WTC11 (cell line): ENCODE results near the gene OTOG. TPM values are rescaled to one million over a fixed set of nuclear protein-coding genes. Genes with fewer than 3 reads are reported as not detected.

ENCODE experiments used
- ATAC-seq: fragments of 200-7000 bp; cut with Tn5 transposase; 2 replicates; pipeline ENCODE4 v1.10.0; 2021; ENCODE audit warnings: mild to moderate bottlenecking, moderate library complexity
- CTCF ChIA-PET: fragments of 300-600 bp; sonication (Branson Sonifier 250); formaldehyde crosslinking; loops from one replicate; lab custom pipeline; 2021; ENCODE audit warnings: antibody characterized with exemption; lab: Charles Lee
- POLR2A ChIA-PET: fragments of 350-600 bp; sonication (Branson Sonifier 250); formaldehyde crosslinking; loops from one replicate; lab custom pipeline; 2021; ENCODE audit warnings: antibody characterized with exemption; lab: Charles Lee
- DNase-seq: peaks from one replicate; pipeline ENCODE4 v3.0.0; 2021; ENCODE audit warnings: low spot score
- H3K27ac Mint-ChIP-seq: 2 replicates; pipeline ENCODE4 v1.8.0; 2021; ENCODE audit warnings: mixed read lengths
- H3K27me3 Mint-ChIP-seq: 2 replicates; pipeline ENCODE4 v1.8.0; 2021; ENCODE audit warnings: low read depth, mild to moderate bottlenecking, moderate library complexity, mixed read lengths
- H3K36me3 Mint-ChIP-seq: 2 replicates; pipeline ENCODE4 v1.8.0; 2021; ENCODE audit warnings: mixed read lengths
- H3K4me1 Mint-ChIP-seq: 2 replicates; pipeline ENCODE4 v1.8.0; 2022; ENCODE audit warnings: mixed read lengths
- H3K4me3 Mint-ChIP-seq: 2 replicates; pipeline ENCODE4 v1.8.0; 2021; ENCODE audit warnings: mild to moderate bottlenecking, moderate library complexity, mixed read lengths
- H3K9me3 Mint-ChIP-seq: 2 replicates; pipeline ENCODE4 v1.8.0; 2021; ENCODE audit warnings: mixed read lengths
- CDX4 ChIP-seq: fragments of 250-450 bp; sonication (Bioruptor Pico); IDR thresholded peaks from 2 replicates; pipeline ENCODE4 v1.9.0; 2021; ENCODE audit warnings: moderate library complexity, mild to moderate bottlenecking, inconsistent platforms, borderline replicate concordance
- CREB1 ChIP-seq: sonication (generic); formaldehyde crosslinking; IDR thresholded peaks from 2 replicates; pipeline ENCODE4 v1.8.0; 2023; ENCODE audit warnings: mild to moderate bottlenecking, missing genetic modification reagents
- CREM ChIP-seq: sonication (generic); formaldehyde crosslinking; IDR thresholded peaks from 2 replicates; pipeline ENCODE4 v1.8.1; 2022; ENCODE audit warnings: mild to moderate bottlenecking, missing genetic modification reagents, moderate library complexity
- HMGA2 ChIP-seq: fragments of 250-450 bp; sonication (Bioruptor Pico); IDR thresholded peaks from 2 replicates; pipeline ENCODE4 v1.4.0; 2021; ENCODE audit warnings: mild to moderate bottlenecking, moderate library complexity
- JUN ChIP-seq: sonication (generic); formaldehyde crosslinking; IDR thresholded peaks from 2 replicates; pipeline ENCODE4 v1.8.0; 2023; ENCODE audit warnings: mild to moderate bottlenecking, missing genetic modification reagents
- NR1H2 ChIP-seq: sonication (generic); formaldehyde crosslinking; IDR thresholded peaks from 2 replicates; pipeline ENCODE4 v1.9.0; 2021; ENCODE audit warnings: mild to moderate bottlenecking, moderate library complexity, missing genetic modification reagents
- PRRX2 ChIP-seq: fragments of 250-450 bp; sonication (Bioruptor Pico); IDR thresholded peaks from 2 replicates; pipeline ENCODE4 v1.8.0; 2021; ENCODE audit warnings: mild to moderate bottlenecking
- TP53 ChIP-seq: sonication (generic); formaldehyde crosslinking; IDR thresholded peaks from 2 replicates; pipeline ENCODE4 v1.8.1; 2023; ENCODE audit warnings: mild to moderate bottlenecking, missing genetic modification reagents
- ZBTB21 ChIP-seq: sonication (generic); formaldehyde crosslinking; IDR thresholded peaks from 2 replicates; pipeline ENCODE4 v1.8.1; 2023; ENCODE audit warnings: mild to moderate bottlenecking, missing genetic modification reagents, borderline replicate concordance
- ZNF121 ChIP-seq: sonication (generic); formaldehyde crosslinking; IDR thresholded peaks from 2 replicates; pipeline ENCODE4 v1.8.0; 2023; ENCODE audit warnings: missing genetic modification reagents
- ZNF138 ChIP-seq: sonication (generic); formaldehyde crosslinking; conservative IDR thresholded peaks from 2 replicates; pipeline ENCODE4 v1.8.1; 2022; ENCODE audit warnings: mild to moderate bottlenecking, moderate library complexity, missing genetic modification reagents
- ZNF263 ChIP-seq: sonication (generic); formaldehyde crosslinking; IDR thresholded peaks from 2 replicates; pipeline ENCODE4 v1.8.1; 2022; ENCODE audit warnings: low read depth, mild to moderate bottlenecking, moderate library complexity, missing genetic modification reagents
- ZNF396 ChIP-seq: fragments of 250-450 bp; sonication (Bioruptor Pico); IDR thresholded peaks from 2 replicates; pipeline ENCODE4 v1.8.0; 2021; ENCODE audit warnings: mild to moderate bottlenecking, moderate library complexity, borderline replicate concordance
- ZNF416 ChIP-seq: fragments of 250-450 bp; sonication (Bioruptor Pico); IDR thresholded peaks from 2 replicates; pipeline ENCODE4 v1.9.0; 2021; ENCODE audit warnings: mild to moderate bottlenecking, inconsistent platforms
- ZNF423 ChIP-seq: fragments of 250-450 bp; sonication (Bioruptor Pico); IDR thresholded peaks from 2 replicates; pipeline ENCODE4 v2.1.2; 2022; ENCODE audit warnings: mild to moderate bottlenecking, moderate library complexity
- total RNA-seq: library from RNA; stranded (reverse); gene quantifications from 3 replicates; pipeline ENCODE4 v1.2.3, GENCODE V29; 2021
- TF ChIP-seq, protein P1 (sequence below): fragments of 250-450 bp; sonication (Bioruptor Pico); IDR thresholded peaks from 2 replicates; pipeline ENCODE4 v1.9.0; 2021; ENCODE audit warnings: mild to moderate bottlenecking
- TF ChIP-seq, protein P2 (sequence below): fragments of 250-450 bp; sonication (Bioruptor Pico); IDR thresholded peaks from 2 replicates; pipeline ENCODE4 v1.9.0; 2021; ENCODE audit warnings: mild to moderate bottlenecking
- TF ChIP-seq, protein P3 (sequence below): sonication (generic); formaldehyde crosslinking; IDR thresholded peaks from 2 replicates; pipeline ENCODE4 v1.8.0; 2022; ENCODE audit warnings: mild to moderate bottlenecking, missing genetic modification reagents

OTOG gene
- total RNA-seq, 1 experiment from 2014 or later, result 1.4 TPM

DNA sequence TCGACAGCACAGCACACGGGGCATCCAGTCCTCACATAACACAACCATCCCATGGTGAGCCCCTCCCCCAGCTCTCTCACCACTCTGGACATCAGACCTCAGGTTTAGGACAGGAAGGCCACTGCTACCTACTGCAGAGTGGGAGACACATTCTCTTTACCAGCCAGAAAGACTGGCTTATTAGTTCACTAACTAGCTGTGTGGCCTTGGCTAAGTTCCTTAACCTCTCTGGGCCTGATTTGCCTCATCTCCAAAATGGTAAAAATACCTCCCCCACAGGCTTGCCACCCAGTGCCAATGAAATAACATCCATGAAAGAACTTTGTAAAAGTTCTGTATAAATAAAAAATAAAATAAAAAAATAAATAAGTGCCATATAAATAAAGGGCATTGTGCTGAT lies 35.0 kb upstream of the OTOG start:
- TF ChIP-seq, protein P1, sequence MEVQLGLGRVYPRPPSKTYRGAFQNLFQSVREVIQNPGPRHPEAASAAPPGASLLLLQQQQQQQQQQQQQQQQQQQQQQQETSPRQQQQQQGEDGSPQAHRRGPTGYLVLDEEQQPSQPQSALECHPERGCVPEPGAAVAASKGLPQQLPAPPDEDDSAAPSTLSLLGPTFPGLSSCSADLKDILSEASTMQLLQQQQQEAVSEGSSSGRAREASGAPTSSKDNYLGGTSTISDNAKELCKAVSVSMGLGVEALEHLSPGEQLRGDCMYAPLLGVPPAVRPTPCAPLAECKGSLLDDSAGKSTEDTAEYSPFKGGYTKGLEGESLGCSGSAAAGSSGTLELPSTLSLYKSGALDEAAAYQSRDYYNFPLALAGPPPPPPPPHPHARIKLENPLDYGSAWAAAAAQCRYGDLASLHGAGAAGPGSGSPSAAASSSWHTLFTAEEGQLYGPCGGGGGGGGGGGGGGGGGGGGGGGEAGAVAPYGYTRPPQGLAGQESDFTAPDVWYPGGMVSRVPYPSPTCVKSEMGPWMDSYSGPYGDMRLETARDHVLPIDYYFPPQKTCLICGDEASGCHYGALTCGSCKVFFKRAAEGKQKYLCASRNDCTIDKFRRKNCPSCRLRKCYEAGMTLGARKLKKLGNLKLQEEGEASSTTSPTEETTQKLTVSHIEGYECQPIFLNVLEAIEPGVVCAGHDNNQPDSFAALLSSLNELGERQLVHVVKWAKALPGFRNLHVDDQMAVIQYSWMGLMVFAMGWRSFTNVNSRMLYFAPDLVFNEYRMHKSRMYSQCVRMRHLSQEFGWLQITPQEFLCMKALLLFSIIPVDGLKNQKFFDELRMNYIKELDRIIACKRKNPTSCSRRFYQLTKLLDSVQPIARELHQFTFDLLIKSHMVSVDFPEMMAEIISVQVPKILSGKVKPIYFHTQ (CRISPR knock-in tag), result no peak
- TF ChIP-seq ZNF396 (CRISPR knock-in tag), result no peak
- no peak for TF ChIP-seq ZNF263 (CRISPR knock-in tag)
- no peak overlapping the region for H3K4me3 Mint-ChIP-seq
- no peaks in the 10 kb centered on the region; the same call in 1 of the 2 replicates for H3K27me3 Mint-ChIP-seq
- no peak for ATAC-seq
- DNase-seq, result no peak
- no peaks in the 10 kb centered on the region for H3K36me3 Mint-ChIP-seq
- no peak overlapping the region for H3K27ac Mint-ChIP-seq
- POLR2A ChIA-PET, result interaction anchor here (0.5 kb wide), 1 partner anchor 123 kb away, joined by 3 read pairs; no protein-coding TSS in a partner anchor
- CTCF ChIA-PET, result interaction anchor here (0.6 to 13.3 kb wide), 7 partner anchors 8 to 128 kb away, joined by 3 to 120 read pairs (median 5); partner anchors contain the start of gene KCNJ11
- H3K9me3 Mint-ChIP-seq, result no peaks in the 10 kb centered on the region
- peaks cover 7% of the 10 kb centered on the region for H3K4me1 Mint-ChIP-seq

DNA sequence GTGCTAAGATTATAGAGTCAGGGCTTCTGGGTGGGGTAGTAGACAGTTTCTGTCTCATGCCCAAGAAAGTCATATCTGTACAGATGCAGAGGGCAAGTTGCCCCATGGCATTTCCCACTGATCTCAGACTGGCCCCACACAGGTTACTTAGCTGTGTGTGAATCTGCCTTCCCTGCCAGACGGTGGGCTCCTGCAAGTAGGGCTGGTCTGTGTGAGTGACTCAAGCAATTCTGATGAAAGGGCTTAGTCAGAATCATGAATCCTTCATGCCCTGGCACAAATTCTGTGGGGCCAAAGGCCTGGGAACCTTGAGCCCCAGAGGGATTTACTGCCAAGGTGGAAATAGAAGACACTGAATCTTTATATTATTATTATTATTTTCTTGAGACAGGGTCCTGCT lies 33.2 kb upstream of the OTOG start:
- POLR2A ChIA-PET, result interaction anchor here (0.6 kb wide), 1 partner anchor 10 kb away, joined by 3 read pairs; no protein-coding TSS in a partner anchor
- no peak for ATAC-seq
- Mint-ChIP-seq H3K27me3 (no peaks in the 10 kb centered on the region; the same call in 1 of the 2 replicates), H3K4me1 (peaks cover 21% of the 10 kb centered on the region), H3K4me3 (no peak overlapping the region), H3K27ac (no peak overlapping the region), H3K9me3 (no peaks in the 10 kb centered on the region), H3K36me3 (no peaks in the 10 kb centered on the region)
- CTCF ChIA-PET, result interaction anchor here (0.9 to 13.3 kb wide), 6 partner anchors 14 to 130 kb away, joined by 3 to 120 read pairs (median 6); no protein-coding TSS in a partner anchor
- no peak for DNase-seq
- TF ChIP-seq, protein P2, sequence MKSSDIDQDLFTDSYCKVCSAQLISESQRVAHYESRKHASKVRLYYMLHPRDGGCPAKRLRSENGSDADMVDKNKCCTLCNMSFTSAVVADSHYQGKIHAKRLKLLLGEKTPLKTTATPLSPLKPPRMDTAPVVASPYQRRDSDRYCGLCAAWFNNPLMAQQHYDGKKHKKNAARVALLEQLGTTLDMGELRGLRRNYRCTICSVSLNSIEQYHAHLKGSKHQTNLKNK (CRISPR knock-in tag), result no peak
- TF ChIP-seq HMGA2 (CRISPR knock-in tag) (no peak), TP53 (CRISPR knock-in tag) (no peak), ZNF416 (no peak), CREB1 (CRISPR knock-in tag) (no peak), ZBTB21 (CRISPR knock-in tag) (no peak), CREM (CRISPR knock-in tag) (no peak), ZNF121 (CRISPR knock-in tag) (no peak), ZNF138 (no peak), PRRX2 (CRISPR knock-in tag) (no peak), JUN (CRISPR knock-in tag) (no peak), CDX4 (no peak), ZNF423 (CRISPR knock-in tag) (no peak), NR1H2 (CRISPR knock-in tag) (no peak)
- TF ChIP-seq, protein P3, sequence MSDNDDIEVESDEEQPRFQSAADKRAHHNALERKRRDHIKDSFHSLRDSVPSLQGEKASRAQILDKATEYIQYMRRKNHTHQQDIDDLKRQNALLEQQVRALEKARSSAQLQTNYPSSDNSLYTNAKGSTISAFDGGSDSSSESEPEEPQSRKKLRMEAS (CRISPR knock-in tag), result no peak
- TF ChIP-seq, protein P1 (CRISPR knock-in tag), result no peak
